ENCODE measurements around the gene ANKEF1.

DNA sequence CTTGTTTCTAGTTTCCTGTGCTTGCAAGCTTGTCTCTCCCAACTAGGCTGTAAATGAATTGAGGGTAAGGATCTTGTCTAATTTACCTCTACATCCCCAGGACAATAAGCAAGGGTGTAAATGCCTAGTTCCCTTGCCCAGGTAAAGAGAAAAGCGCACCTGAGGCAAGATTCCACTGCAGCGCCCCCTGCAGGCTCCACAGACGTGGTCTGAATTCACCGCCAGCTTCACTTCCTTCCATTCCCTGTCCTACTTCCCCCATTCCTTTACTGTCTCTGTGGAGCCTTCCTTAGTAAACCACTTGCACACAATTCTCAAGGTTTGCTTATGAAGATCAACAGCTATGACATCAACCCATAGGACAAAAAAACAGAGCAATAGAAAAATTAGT is 42.3 kb downstream of the ANKEF1 start:
- TF ChIP-seq, protein P1, sequence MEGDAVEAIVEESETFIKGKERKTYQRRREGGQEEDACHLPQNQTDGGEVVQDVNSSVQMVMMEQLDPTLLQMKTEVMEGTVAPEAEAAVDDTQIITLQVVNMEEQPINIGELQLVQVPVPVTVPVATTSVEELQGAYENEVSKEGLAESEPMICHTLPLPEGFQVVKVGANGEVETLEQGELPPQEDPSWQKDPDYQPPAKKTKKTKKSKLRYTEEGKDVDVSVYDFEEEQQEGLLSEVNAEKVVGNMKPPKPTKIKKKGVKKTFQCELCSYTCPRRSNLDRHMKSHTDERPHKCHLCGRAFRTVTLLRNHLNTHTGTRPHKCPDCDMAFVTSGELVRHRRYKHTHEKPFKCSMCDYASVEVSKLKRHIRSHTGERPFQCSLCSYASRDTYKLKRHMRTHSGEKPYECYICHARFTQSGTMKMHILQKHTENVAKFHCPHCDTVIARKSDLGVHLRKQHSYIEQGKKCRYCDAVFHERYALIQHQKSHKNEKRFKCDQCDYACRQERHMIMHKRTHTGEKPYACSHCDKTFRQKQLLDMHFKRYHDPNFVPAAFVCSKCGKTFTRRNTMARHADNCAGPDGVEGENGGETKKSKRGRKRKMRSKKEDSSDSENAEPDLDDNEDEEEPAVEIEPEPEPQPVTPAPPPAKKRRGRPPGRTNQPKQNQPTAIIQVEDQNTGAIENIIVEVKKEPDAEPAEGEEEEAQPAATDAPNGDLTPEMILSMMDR (IDR thresholded peaks at IDR 0.05), result no peak
- TF ChIP-seq EZH2 (IDR thresholded peaks at IDR 0.05; ENCODE audit: borderline replicate concordance, insufficient read depth, low read depth, low read length, poor library complexity, severe bottlenecking), result no peak
